Central memory CD8-positive, alpha-beta T cell (primary cell): ENCODE measurements around the gene TIMM17A.
"Not testable (repeated sequence)": the region's sequence is repeated elsewhere in the genome, so short reads cannot be mapped to it uniquely, and the experiment has no call there.

Experiments used
- ATAC-seq: fragments of 150-1000 bp; cut with Tn5 transposase; replicated peaks from 2 replicates; pipeline ENCODE4 v1.10.0; 2022; ENCODE audit warnings: mild to moderate bottlenecking, moderate FRiP score, moderate number of reproducible peaks; ENCODE audit not compliant: poor library complexity, severe bottlenecking; ENCODE audit errors: extremely low read depth
- DNase-seq, 2 donors: peaks; one replicate each; pipeline ENCODE4 v3.0.0; 2021; ENCODE audit warnings: low spot score in 2 of 2
- H3K27ac Mint-ChIP-seq: one replicate; pipeline ENCODE4 v1.8.0; 2022; ENCODE audit warnings: low read depth, mild to moderate bottlenecking, moderate library complexity, mixed read lengths
- H3K27me3 Mint-ChIP-seq: one replicate; pipeline ENCODE4 v1.8.0; 2022; ENCODE audit warnings: mixed read lengths
- H3K36me3 Mint-ChIP-seq: one replicate; pipeline ENCODE4 v1.8.0; 2022; ENCODE audit warnings: mild to moderate bottlenecking, moderate library complexity, mixed read lengths; ENCODE audit not compliant: insufficient read depth
- H3K4me1 Mint-ChIP-seq: one replicate; pipeline ENCODE4 v1.8.0; 2022; ENCODE audit warnings: mixed read lengths
- H3K4me3 Mint-ChIP-seq: one replicate; pipeline ENCODE4 v1.8.0; 2022; ENCODE audit warnings: mild to moderate bottlenecking, moderate library complexity, mixed read lengths
- H3K9me3 Mint-ChIP-seq: one replicate; pipeline ENCODE4 v1.8.0; 2022; ENCODE audit warnings: mixed read lengths

The TIMM17A gene

DNA sequence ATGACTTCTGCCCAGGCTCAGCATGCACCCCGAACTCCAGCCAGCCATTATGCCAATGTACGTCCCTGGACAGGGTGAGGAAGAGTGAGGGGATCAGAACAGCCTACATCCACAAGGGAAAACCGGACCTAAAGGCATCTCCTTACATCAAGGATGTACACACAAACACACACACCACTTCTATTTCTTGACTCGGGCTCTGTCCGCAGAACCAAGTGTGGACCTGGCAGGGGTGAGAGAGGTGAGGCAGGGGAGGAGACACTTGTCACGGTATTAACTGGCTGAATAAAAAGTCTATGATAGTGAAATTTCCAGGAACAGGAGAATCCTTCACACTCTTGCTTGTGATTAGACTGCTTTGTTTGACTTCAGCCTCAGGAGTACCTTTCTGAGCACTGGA is 11.3 kb upstream of the TIMM17A start:
- Mint-ChIP-seq H3K27me3 (peaks cover 76% of the 10 kb centered on the region), H3K4me1 (peaks cover 7% of the 10 kb centered on the region), H3K4me3 (no peak overlapping the region), H3K27ac (no peak overlapping the region), H3K36me3 (no peaks in the 10 kb centered on the region), H3K9me3 (no peaks in the 10 kb centered on the region)
- ATAC-seq: no peak
- DNase-seq: no peak

GRCh38 chr1:201944639-201945038 is 10.7 kb upstream of the TIMM17A start:
- Mint-ChIP-seq H3K9me3 (no peaks in the 10 kb centered on the region), H3K4me3 (no peak overlapping the region), H3K27me3 (peaks cover 76% of the 10 kb centered on the region), H3K36me3 (no peaks in the 10 kb centered on the region), H3K27ac (no peak overlapping the region), H3K4me1 (peaks cover 7% of the 10 kb centered on the region)
- ATAC-seq (no peak), DNase-seq (no peak)

GRCh38 chr1:201945157-201945556 is 10.1 kb upstream of the TIMM17A start:
- peaks cover 7% of the 10 kb centered on the region for H3K4me1 Mint-ChIP-seq
- H3K36me3 Mint-ChIP-seq: no peaks in the 10 kb centered on the region
- H3K4me3 Mint-ChIP-seq: no peak overlapping the region
- no peak for ATAC-seq
- peaks cover 76% of the 10 kb centered on the region for H3K27me3 Mint-ChIP-seq
- DNase-seq: no peak
- H3K9me3 Mint-ChIP-seq: no peaks in the 10 kb centered on the region
- H3K27ac Mint-ChIP-seq: no peak overlapping the region

DNA sequence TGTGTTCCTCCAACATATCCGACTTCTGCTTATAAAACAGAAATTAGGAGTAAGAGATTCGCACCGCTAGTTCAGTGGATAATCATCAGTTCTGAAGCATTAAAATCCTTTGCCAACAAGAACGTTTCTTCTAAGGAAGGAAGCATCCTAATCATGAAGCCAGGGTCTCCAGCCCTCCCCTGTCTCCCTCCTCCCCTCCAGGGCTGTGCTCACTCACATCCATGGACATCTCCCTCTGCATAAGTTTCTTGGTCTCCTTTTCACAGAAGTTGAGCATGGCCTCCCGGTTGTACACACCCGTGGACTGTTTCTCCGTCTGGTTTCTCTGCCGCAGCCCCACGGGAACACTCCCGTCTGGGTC is 9.5 kb upstream of the TIMM17A start:
- no peak overlapping the region for H3K27ac Mint-ChIP-seq
- ATAC-seq: no peak
- H3K27me3 Mint-ChIP-seq: peaks cover 76% of the 10 kb centered on the region
- H3K4me1 Mint-ChIP-seq: peaks cover 7% of the 10 kb centered on the region
- H3K4me3 Mint-ChIP-seq: no peak overlapping the region
- DNase-seq: no peak
- H3K36me3 Mint-ChIP-seq: peaks cover 2% of the 10 kb centered on the region
- H3K9me3 Mint-ChIP-seq: no peaks in the 10 kb centered on the region

DNA sequence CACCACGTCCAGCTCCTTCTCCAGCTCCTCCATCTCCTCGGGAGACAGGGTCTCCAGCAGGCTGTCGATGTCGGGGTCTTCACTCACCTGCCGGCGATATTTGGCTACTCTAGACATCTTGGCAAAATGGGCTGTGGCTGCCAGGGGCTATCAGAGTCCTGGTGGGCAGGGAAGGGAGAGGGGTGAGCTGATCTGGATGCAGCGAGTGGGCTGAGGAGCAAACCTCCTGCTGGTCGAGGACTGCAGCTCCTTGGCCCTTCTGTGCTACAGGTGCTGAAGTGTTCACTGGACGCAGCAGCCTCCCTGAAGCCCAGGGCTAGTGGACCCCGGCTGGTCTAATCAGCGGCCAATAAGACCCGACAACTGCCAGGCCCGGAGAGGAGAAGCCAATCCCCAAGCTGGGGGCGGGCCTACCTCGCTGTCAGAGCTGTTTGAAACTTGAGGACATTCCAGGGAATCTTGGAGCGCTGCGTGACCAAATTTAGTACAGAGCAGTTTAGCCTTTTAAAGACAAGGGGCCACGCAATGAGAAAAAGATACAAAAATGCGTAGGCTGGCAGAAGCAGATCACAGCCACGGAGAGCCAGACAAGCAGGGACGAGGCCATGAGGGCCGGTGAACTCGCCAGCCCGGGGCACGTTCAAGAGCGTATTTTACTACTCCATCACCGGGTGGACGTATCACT is 8.9 kb upstream of the TIMM17A start, which contains the start of gene LMOD1:
LMOD1 (minus strand) TSS at position 325 of the 685 bp plus-strand sequence; CDS start at position 117, 208 bp downstream.
- Mint-ChIP-seq H3K27me3 (peaks cover 73% of the 10 kb centered on the region), H3K9me3 (no peaks in the 10 kb centered on the region), H3K36me3 (peaks cover 2% of the 10 kb centered on the region), H3K27ac (no peak within 1 kb of the TSS), H3K4me1 (peaks cover 7% of the 10 kb centered on the region), H3K4me3 (peak within 1 kb of the TSS; percentile 7)
- no peak for ATAC-seq
- DNase-seq: no peak

- H3K9me3 Mint-ChIP-seq: no peaks in the 10 kb centered on the region
- H3K36me3 Mint-ChIP-seq: peaks cover 2% of the 10 kb centered on the region
- H3K4me3 Mint-ChIP-seq: no peak overlapping the region
- DNase-seq (no peak), ATAC-seq (no peak)
- H3K27me3 Mint-ChIP-seq: peaks cover 61% of the 10 kb centered on the region
- H3K4me1 Mint-ChIP-seq: peaks cover 7% of the 10 kb centered on the region
- H3K27ac Mint-ChIP-seq: no peak overlapping the region
Measured at GRCh38 chr1:201947697-201948008, 7.7 kb upstream of the TIMM17A start.

DNA sequence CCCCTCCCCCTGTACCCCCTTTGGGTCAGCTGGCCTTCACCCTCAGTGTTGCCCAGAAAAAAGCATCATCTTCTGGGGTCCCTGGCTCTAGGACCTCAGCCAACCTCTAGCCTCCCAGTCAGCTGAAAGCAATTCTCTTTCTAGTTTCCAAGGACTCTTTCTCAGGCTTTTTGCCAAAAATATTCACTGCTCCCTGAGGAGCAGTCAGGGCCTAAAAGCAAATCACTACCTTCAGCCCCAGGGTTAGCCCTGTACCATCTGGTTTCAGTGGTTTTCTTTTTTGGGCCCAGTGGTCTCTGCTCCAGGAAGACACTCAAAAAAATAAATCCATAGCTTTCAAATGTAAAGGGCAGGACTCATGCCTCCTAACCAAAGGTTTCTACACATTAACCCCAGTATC is 5.8 kb upstream of the TIMM17A start:
- Mint-ChIP-seq H3K9me3 (no peaks in the 10 kb centered on the region), H3K27me3 (peaks cover 42% of the 10 kb centered on the region), H3K4me1 (peaks cover 9% of the 10 kb centered on the region), H3K4me3 (no peak overlapping the region), H3K27ac (no peak overlapping the region), H3K36me3 (peaks cover 2% of the 10 kb centered on the region)
- no peak for ATAC-seq
- DNase-seq: no peak

- peak overlapping the region; percentile 100 for H3K27ac Mint-ChIP-seq
- DNase-seq (no peak), ATAC-seq (peak; percentile 11)
- no peaks in the 10 kb centered on the region for H3K9me3 Mint-ChIP-seq
- H3K4me3 Mint-ChIP-seq: peak overlapping the region; percentile 88
- peaks cover 15% of the 10 kb centered on the region for H3K4me1 Mint-ChIP-seq
- peaks cover 35% of the 10 kb centered on the region for H3K36me3 Mint-ChIP-seq
- no peaks in the 10 kb centered on the region for H3K27me3 Mint-ChIP-seq
Measured at GRCh38 chr1:201954263-201955008, 867 bp upstream of the TIMM17A start.

- no peaks in the 10 kb centered on the region for H3K27me3 Mint-ChIP-seq
- H3K36me3 Mint-ChIP-seq: peaks cover 44% of the 10 kb centered on the region
- H3K9me3 Mint-ChIP-seq: no peaks in the 10 kb centered on the region
- H3K4me1 Mint-ChIP-seq: peaks cover 15% of the 10 kb centered on the region
- ATAC-seq: peak; percentile 48
- DNase-seq: no peak
- H3K4me3 Mint-ChIP-seq: peak overlapping the region; percentile 88
- peak overlapping the region; percentile 100 for H3K27ac Mint-ChIP-seq
Measured at GRCh38 chr1:201955729-201956143, 433 bp downstream of the TIMM17A start.

GRCh38 chr1:201958348-201958747 is 3.0 kb downstream of the TIMM17A start:
- H3K27ac Mint-ChIP-seq: no peak overlapping the region
- DNase-seq (no peak), ATAC-seq (no peak)
- H3K36me3 Mint-ChIP-seq: peaks cover 59% of the 10 kb centered on the region
- H3K9me3 Mint-ChIP-seq: no peaks in the 10 kb centered on the region
- H3K4me1 Mint-ChIP-seq: peaks cover 20% of the 10 kb centered on the region
- no peak overlapping the region for H3K4me3 Mint-ChIP-seq
- H3K27me3 Mint-ChIP-seq: no peaks in the 10 kb centered on the region

DNA sequence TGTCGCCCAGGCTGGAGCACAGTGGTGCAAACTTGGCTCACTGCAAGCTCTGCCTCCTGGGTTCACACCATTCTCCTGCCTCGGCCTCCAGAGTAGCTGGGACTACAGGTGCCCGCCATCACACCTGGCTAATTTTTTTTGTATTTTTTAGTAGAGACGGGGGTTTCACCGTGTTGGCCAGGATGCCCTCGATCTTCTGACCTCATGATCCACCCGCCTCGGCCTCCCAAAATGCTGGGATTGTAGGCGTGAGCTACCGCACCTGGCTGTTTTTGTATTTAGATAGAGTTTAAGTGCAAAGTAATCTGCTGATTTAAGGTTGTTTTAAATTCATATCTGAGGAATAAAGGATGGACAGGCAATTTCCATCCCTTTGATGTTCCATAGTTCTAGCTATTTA is 7.1 kb downstream of the TIMM17A start:
- Mint-ChIP-seq H3K4me1 (peaks cover 11% of the 10 kb centered on the region), H3K36me3 (peaks cover 75% of the 10 kb centered on the region)
- not testable (repeated sequence) for H3K9me3 Mint-ChIP-seq, H3K27ac Mint-ChIP-seq, H3K4me3 Mint-ChIP-seq, H3K27me3 Mint-ChIP-seq, ATAC-seq, DNase-seq

DNA sequence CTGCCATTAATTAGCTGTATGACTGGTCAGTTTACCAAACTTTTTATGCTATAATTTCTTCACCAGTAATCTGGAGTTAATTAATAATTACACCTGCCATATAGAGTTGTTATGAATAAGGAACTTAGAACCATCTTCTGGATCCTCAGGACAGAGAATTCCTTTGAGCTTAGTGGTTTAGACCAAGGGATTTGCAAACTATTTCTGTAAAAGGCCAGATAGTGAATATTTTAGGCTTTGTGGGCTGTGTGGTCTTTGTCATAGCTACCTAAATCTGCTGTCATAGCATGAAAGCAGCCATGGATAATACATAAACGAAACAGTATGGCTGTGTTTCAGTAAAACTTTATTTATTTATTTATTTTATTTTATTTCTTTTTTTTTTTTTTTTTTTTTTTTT is 9.0 kb downstream of the TIMM17A start:
- no peak for DNase-seq
- no peaks in the 10 kb centered on the region for H3K27me3 Mint-ChIP-seq
- no peak overlapping the region for H3K4me3 Mint-ChIP-seq
- H3K9me3 Mint-ChIP-seq: no peaks in the 10 kb centered on the region
- peaks cover 11% of the 10 kb centered on the region for H3K4me1 Mint-ChIP-seq
- H3K36me3 Mint-ChIP-seq: peaks cover 75% of the 10 kb centered on the region
- no peak overlapping the region for H3K27ac Mint-ChIP-seq
- ATAC-seq: no peak

GRCh38 chr1:201966171-201966570 is 10.9 kb downstream of the TIMM17A start:
- H3K4me1 Mint-ChIP-seq: peaks cover 11% of the 10 kb centered on the region
- no peaks in the 10 kb centered on the region for H3K9me3 Mint-ChIP-seq
- ATAC-seq: no peak
- H3K4me3 Mint-ChIP-seq: no peak overlapping the region
- peaks cover 74% of the 10 kb centered on the region for H3K36me3 Mint-ChIP-seq
- H3K27me3 Mint-ChIP-seq: no peaks in the 10 kb centered on the region
- no peak overlapping the region for H3K27ac Mint-ChIP-seq
- no peak for DNase-seq
